ENCODE data around the gene DLGAP5. TPM values are rescaled to one million over a fixed set of nuclear protein-coding genes. Genes with fewer than 3 reads are reported as not detected.

Gene DLGAP5
- total and polyA plus RNA-seq, 2 of the 13 experiments (the other 11 are each of a cell fraction or from before 2014, with no cell fraction given), result 7.7 to 55.8 TPM

GRCh38 chr14:55107766-55108554 lies 83.4 kb downstream of the DLGAP5 start (continued):
- peak; percentile 30; the same call in 1 of the 2 replicates for TF ChIP-seq DNMT3B (CRISPR knock-in tag; conservative IDR thresholded peaks at IDR 0.05)
- TF ChIP-seq ESRRA (CRISPR knock-in tag; IDR thresholded peaks at IDR 0.05; ENCODE audit: low read depth), result 0 out of 2 replicates have a peak, but pooled peaks have one; percentile 50
- no peak for TF ChIP-seq ONECUT2 (CRISPR knock-in tag; IDR thresholded peaks at IDR 0.05)
- peak; percentile 87; the same call in 1 of the 2 replicates for TF ChIP-seq BRCA1 (CRISPR knock-in tag; IDR thresholded peaks at IDR 0.05)
- TF ChIP-seq RFX5 (IDR thresholded peaks at IDR 0.05; ENCODE audit: low read depth, low read length), result peak; percentile 59; the same call in 1 of the 2 replicates
- TF ChIP-seq NR2F6 (IDR thresholded peaks at IDR 0.05), result no peak
- TF ChIP-seq NR2F6 (CRISPR knock-in tag; IDR thresholded peaks at IDR 0.05), result peak; percentile 65
- TF ChIP-seq SALL1 (CRISPR knock-in tag; IDR thresholded peaks at IDR 0.05), result peak; percentile 95
- peak; percentile 92; the same call in 1 of the 2 replicates for TF ChIP-seq ZNF337 (CRISPR knock-in tag; IDR thresholded peaks at IDR 0.05; ENCODE audit: borderline replicate concordance, low read depth)
- 0 out of 2 replicates have a peak, but pooled peaks have one; percentile 58 for TF ChIP-seq ZNF264 (CRISPR knock-in tag; IDR thresholded peaks at IDR 0.05)
- peak; percentile 77 for TF ChIP-seq KAT8 (CRISPR knock-in tag; IDR thresholded peaks at IDR 0.05)
- peak; percentile 89 for TF ChIP-seq ZNF430 (CRISPR knock-in tag; IDR thresholded peaks at IDR 0.05)
- TF ChIP-seq NFIB (CRISPR knock-in tag; IDR thresholded peaks at IDR 0.05; ENCODE audit: borderline replicate concordance), result no peak
- TF ChIP-seq ZNF792 (CRISPR knock-in tag; IDR thresholded peaks at IDR 0.05), result peak; percentile 59; the same call in 1 of the 2 replicates
- no peak for TF ChIP-seq NFE2 (CRISPR knock-in tag; IDR thresholded peaks at IDR 0.05)
- 0 out of 2 replicates have a peak, but pooled peaks have one; percentile 29 for TF ChIP-seq ZNF75D (CRISPR knock-in tag; IDR thresholded peaks at IDR 0.05; ENCODE audit: borderline replicate concordance)
- TF ChIP-seq ZNF780A (CRISPR knock-in tag; IDR thresholded peaks at IDR 0.05), result peak; percentile 59; the same call in 1 of the 2 replicates
- TF ChIP-seq ZNF142 (CRISPR knock-in tag; IDR thresholded peaks at IDR 0.05), result no peak
- no peak for TF ChIP-seq ELF4 (CRISPR knock-in tag; IDR thresholded peaks at IDR 0.05; ENCODE audit: borderline replicate concordance)
- peak; percentile 40; the same call in 1 of the 2 replicates for TF ChIP-seq CHD4 (IDR thresholded peaks at IDR 0.05; ENCODE audit: borderline replicate concordance, low read length)
- TF ChIP-seq SMAD9 (CRISPR knock-in tag; IDR thresholded peaks at IDR 0.05), result peak; percentile 56; the same call in 1 of the 2 replicates
- peak; percentile 83 for TF ChIP-seq ZKSCAN1 (IDR thresholded peaks at IDR 0.05; ENCODE audit: low read length)
- peak; percentile 33 for TF ChIP-seq SKI (IDR thresholded peaks at IDR 0.05; ENCODE audit: partially characterized antibody)
- 0 out of 2 replicates have a peak, but pooled peaks have one; percentile 42 for TF ChIP-seq ZNF782 (CRISPR knock-in tag; IDR thresholded peaks at IDR 0.05; ENCODE audit: borderline replicate concordance)
- TF ChIP-seq ZNF564 (CRISPR knock-in tag; IDR thresholded peaks at IDR 0.05), result 0 out of 2 replicates have a peak, but pooled peaks have one; percentile 48
- TF ChIP-seq RARG (CRISPR knock-in tag; IDR thresholded peaks at IDR 0.05; ENCODE audit: low read depth), result no peak
- no peak for TF ChIP-seq SRSF9 (IDR thresholded peaks at IDR 0.05; ENCODE audit: borderline replicate concordance, insufficient read depth, low read depth, low read length, poor library complexity, severe bottlenecking)
